Prostate gland (tissue), 2 donors: Measurements from ENCODE around the gene SLC27A2.

Source experiments
- CTCF ChIP-seq, 4 experiments: fragments of 200-600 bp in 2 of 4; fragments of 450-650 bp in 2 of 4; sonication (generic) in 2 of 4; IDR thresholded peaks; 1 replicate in 3 of 4; 2 replicates in 1 of 4; pipeline ENCODE4 v1.5.1; 2016 to 2019; ENCODE audit warnings: antibody characterized with exemption in 4 of 4, mild to moderate bottlenecking in 2 of 4, moderate library complexity in 2 of 4
- POLR2A ChIP-seq: fragments of 450-650 bp; IDR thresholded peaks from one replicate; pipeline ENCODE4 v1.6.1; 2016; ENCODE audit warnings: antibody characterized with exemption, mild to moderate bottlenecking

GRCh38 chr15:50278496-50278895 lies 96.5 kb downstream of the SLC27A2 start:
- TF ChIP-seq CTCF (IDR thresholded peaks at IDR 0.05) (no peak), POLR2A (no peak)
